Mesendoderm (in vitro differentiated cells): ENCODE measurements around the gene GMDS.

Experiments
- DNase-seq: peaks from one replicate; pipeline ENCODE4 v3.0.0; 2013
- H2AK5ac ChIP-seq: 2 replicates; pipeline ENCODE4 v1.6.1; 2013; ENCODE audit warnings: low read length, inconsistent platforms
- H2BK120ac ChIP-seq: 2 replicates; pipeline ENCODE4 v1.6.1; 2013; ENCODE audit warnings: low read depth, mild to moderate bottlenecking, low read length, moderate library complexity, mixed read lengths
- H2BK15ac ChIP-seq: replicated peaks from 2 replicates; pipeline ENCODE4 v1.6.1; 2013; ENCODE audit warnings: low read depth, mild to moderate bottlenecking, moderate library complexity
- H2BK5ac ChIP-seq: 2 replicates; pipeline ENCODE4 v1.6.1; 2013; ENCODE audit warnings: low read length, inconsistent platforms
- H3K18ac ChIP-seq: 2 replicates; pipeline ENCODE4 v1.6.1; 2013; ENCODE audit warnings: mild to moderate bottlenecking, low read length, mixed read lengths
- H3K23ac ChIP-seq: one replicate; pipeline ENCODE4 v1.6.1; 2013; ENCODE audit warnings: low read length
- H3K27ac ChIP-seq: 2 replicates; pipeline ENCODE4 v1.5.1; 2013; ENCODE audit warnings: low read depth, mild to moderate bottlenecking, inconsistent platforms, low read length, moderate library complexity
- H3K27me3 ChIP-seq: 2 replicates; pipeline ENCODE4 v1.6.1; 2013; ENCODE audit warnings: low read length, control low read depth, mild to moderate bottlenecking, inconsistent platforms; ENCODE audit not compliant: insufficient read depth, poor library complexity
- H3K36me3 ChIP-seq: 2 replicates; pipeline ENCODE4 v1.6.1; 2013; ENCODE audit warnings: low read length, inconsistent platforms; ENCODE audit not compliant: control insufficient read depth, insufficient read depth
- H3K4ac ChIP-seq: one replicate; pipeline ENCODE4 v1.6.1; 2013; ENCODE audit warnings: low read depth, mild to moderate bottlenecking, low read length, moderate library complexity
- H3K4me1 ChIP-seq: 2 replicates; pipeline ENCODE4 v1.6.1; 2013; ENCODE audit warnings: low read depth, low read length, inconsistent platforms; ENCODE audit not compliant: control insufficient read depth
- H3K4me2 ChIP-seq: 2 replicates; pipeline ENCODE4 v1.6.1; 2013; ENCODE audit warnings: low read length
- H3K4me3 ChIP-seq: 2 replicates; pipeline ENCODE4 v1.5.1; 2013; ENCODE audit warnings: mild to moderate bottlenecking, low read length
- H3K56ac ChIP-seq: one replicate; pipeline ENCODE4 v1.6.1; 2013; ENCODE audit warnings: low read length
- H3K79me1 ChIP-seq: 2 replicates; pipeline ENCODE4 v1.6.1; 2013; ENCODE audit warnings: low read length, inconsistent platforms
- H3K79me2 ChIP-seq: 2 replicates; pipeline ENCODE4 v1.6.1; 2013; ENCODE audit warnings: mild to moderate bottlenecking, low read length; ENCODE audit not compliant: control insufficient read depth, insufficient read depth
- H3K9ac ChIP-seq: 2 replicates; pipeline ENCODE4 v1.6.1; 2013; ENCODE audit warnings: low read length, inconsistent platforms
- H4K5ac ChIP-seq: one replicate; pipeline ENCODE4 v1.6.1; 2013; ENCODE audit warnings: low read length
- H4K8ac ChIP-seq: one replicate; pipeline ENCODE4 v1.6.1; 2013; ENCODE audit warnings: low read depth, mild to moderate bottlenecking, control low read depth, low read length, moderate library complexity
- whole genome bisulfite sequencing: extraction: QIAGEN DNeasy Blood & Tissue Kit; methylation state at CpG from one replicate; pipeline ENCODE4 v1.1.7; 2013; ENCODE audit warnings: low lambda C conversion rate, missing lambda C conversion rate; ENCODE audit not compliant: insufficient coverage; ENCODE audit errors: extremely low coverage; 5-methylcytosine and 5-hydroxymethylcytosine counted together

Gene GMDS

GRCh38 chr6:1836690-1837089 is 408.7 kb downstream of the GMDS start:
- Histone ChIP-seq H3K4ac (no peak overlapping the region), H3K36me3 (peaks cover 1% of the 10 kb centered on the region), H2BK5ac (no peak overlapping the region), H3K18ac (no peak overlapping the region), H3K9ac (no peak overlapping the region), H3K79me1 (no peaks in the 10 kb centered on the region), H3K79me2 (no peaks in the 10 kb centered on the region), H3K4me1 (peaks cover 4% of the 10 kb centered on the region), H4K8ac (no peak overlapping the region), H3K4me3 (no peak overlapping the region), H2BK15ac (no peak overlapping the region), H3K23ac (no peak overlapping the region), H2AK5ac (no peak overlapping the region), H3K27ac (no peak overlapping the region), H3K4me2 (no peak overlapping the region), H2BK120ac (no peak overlapping the region), H3K27me3 (no peaks in the 10 kb centered on the region), H3K56ac (no peak overlapping the region), H4K5ac (no peak overlapping the region)
- no peak for DNase-seq
- no CpG with 5 or more reads among the region's 3 CpGs for WGBS

DNA sequence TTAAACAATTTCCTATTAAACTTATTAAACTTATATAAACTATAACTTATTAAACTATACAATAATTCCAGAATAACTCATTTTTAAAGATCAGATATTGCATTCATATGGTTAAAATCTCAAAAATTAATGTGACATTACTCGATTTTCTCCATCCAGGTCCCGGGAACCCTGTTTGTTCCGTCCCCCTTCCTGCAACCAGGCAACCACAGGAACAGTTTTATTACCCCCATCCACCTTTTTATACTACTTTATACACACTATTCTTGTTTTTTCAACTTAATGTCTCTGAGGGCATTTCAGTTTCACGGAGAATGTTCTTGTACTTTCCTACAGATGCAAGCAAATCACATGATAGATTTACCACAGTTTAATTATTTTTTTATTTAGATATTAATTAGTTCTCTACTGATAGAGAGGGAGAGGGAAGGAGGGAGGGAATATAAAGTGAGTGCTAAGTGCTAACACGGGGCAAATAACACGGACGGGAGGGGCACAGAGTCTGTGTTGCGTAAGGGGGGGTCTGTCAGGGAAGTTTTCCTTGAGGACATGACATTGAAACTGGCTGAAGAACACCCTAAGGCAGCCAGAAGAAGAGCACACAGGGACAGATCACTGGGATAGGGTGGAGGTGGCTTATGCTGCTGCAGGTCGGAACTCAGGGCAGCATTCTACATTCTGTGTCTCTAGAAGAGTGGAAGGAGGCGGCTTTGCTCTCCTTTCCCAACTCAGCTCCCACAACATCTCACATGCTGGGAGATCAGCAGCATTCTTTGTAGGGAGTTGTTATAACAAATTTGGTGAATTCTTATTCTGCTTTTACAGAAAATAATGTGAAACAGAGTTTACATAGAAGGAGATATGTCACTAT is 410.5 kb downstream of the GMDS start:
- no peak overlapping the region for H3K56ac ChIP-seq
- H3K4me2 ChIP-seq: no peak overlapping the region
- no peak overlapping the region for H4K8ac ChIP-seq
- no CpG with 5 or more reads among the region's 10 CpGs for WGBS
- H3K36me3 ChIP-seq: peaks cover 1% of the 10 kb centered on the region
- DNase-seq: peak; percentile 11
- H2BK15ac ChIP-seq: no peak overlapping the region
- no peak overlapping the region for H2BK5ac ChIP-seq
- H3K79me2 ChIP-seq: no peaks in the 10 kb centered on the region
- H3K79me1 ChIP-seq: no peaks in the 10 kb centered on the region
- H3K18ac ChIP-seq: no peak overlapping the region
- H3K4ac ChIP-seq: no peak overlapping the region
- H3K4me1 ChIP-seq: peaks cover 4% of the 10 kb centered on the region
- no peak overlapping the region for H2BK120ac ChIP-seq
- no peaks in the 10 kb centered on the region for H3K27me3 ChIP-seq
- no peak overlapping the region for H3K9ac ChIP-seq
- H2AK5ac ChIP-seq: no peak overlapping the region
- no peak overlapping the region for H3K23ac ChIP-seq
- H4K5ac ChIP-seq: no peak overlapping the region
- H3K27ac ChIP-seq: no peak overlapping the region
- H3K4me3 ChIP-seq: no peak overlapping the region

GRCh38 chr6:1834207-1834606 is 411.2 kb downstream of the GMDS start:
- Histone ChIP-seq H3K56ac (no peak overlapping the region), H3K18ac (no peak overlapping the region), H3K27ac (no peak overlapping the region), H3K4me2 (no peak overlapping the region), H2AK5ac (no peak overlapping the region), H2BK5ac (no peak overlapping the region), H3K9ac (no peak overlapping the region), H2BK120ac (no peak overlapping the region), H4K8ac (no peak overlapping the region), H3K4me1 (peaks cover 4% of the 10 kb centered on the region), H3K79me1 (no peaks in the 10 kb centered on the region), H3K23ac (no peak overlapping the region), H3K36me3 (peaks cover 1% of the 10 kb centered on the region), H3K27me3 (no peaks in the 10 kb centered on the region), H2BK15ac (no peak overlapping the region), H3K4me3 (no peak overlapping the region), H4K5ac (no peak overlapping the region), H3K79me2 (no peaks in the 10 kb centered on the region), H3K4ac (no peak overlapping the region)
- no CpG with 5 or more reads among the region's 2 CpGs for WGBS
- DNase-seq: no peak

DNA sequence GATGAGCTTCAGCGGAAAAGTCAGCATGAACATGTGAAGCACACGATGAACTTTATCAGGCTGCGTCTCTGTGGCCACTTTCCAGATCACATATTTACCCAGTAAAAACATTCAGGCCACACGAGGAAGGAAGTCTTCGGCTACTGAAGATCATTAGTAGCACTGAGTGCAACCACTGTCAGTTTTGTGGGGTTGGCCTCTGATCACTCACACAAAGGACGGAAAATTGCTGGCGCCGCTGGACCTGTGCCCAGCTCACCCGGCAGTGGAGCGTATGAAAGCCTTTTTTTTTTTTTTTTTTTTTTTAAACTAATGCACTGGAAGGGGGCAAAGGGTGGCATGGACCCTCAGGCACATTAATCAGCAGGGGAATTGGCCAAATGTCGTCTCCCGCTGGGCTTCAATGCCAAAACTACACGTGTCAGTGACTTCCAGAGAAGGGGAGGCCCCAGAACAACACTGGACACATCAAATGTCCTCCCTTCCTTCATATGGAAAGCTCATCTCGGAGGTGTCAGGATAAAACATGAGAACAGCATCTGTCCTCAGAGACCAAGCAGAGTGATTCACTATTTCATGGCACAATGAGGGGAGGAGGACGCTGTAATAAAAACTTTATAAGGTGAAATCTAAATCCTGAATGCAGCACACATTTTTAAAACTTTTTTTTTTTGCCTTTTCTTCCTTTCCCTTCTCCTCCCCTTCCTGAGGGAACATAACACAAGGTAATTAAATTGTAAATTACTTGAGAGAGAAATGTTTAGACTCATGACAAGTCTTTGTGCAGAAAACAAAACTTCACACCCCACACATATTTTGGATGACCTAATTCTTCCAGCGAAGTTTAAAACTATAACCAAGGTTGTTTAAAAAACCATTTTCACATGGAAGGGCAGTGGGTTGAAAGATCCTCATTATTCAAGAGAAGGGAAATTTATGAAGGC is 412.3 kb downstream of the GMDS start:
- Histone ChIP-seq H3K27me3 (no peaks in the 10 kb centered on the region), H3K27ac (no peak overlapping the region), H2BK120ac (no peak overlapping the region), H2BK5ac (no peak overlapping the region), H3K4me2 (no peak overlapping the region), H3K4me3 (no peak overlapping the region), H3K36me3 (peaks cover 1% of the 10 kb centered on the region), H3K79me1 (no peaks in the 10 kb centered on the region), H3K4ac (no peak overlapping the region), H3K18ac (no peak overlapping the region), H2AK5ac (no peak overlapping the region), H3K79me2 (no peaks in the 10 kb centered on the region), H2BK15ac (no peak overlapping the region), H3K56ac (no peak overlapping the region), H3K4me1 (peaks cover 4% of the 10 kb centered on the region), H3K23ac (no peak overlapping the region), H3K9ac (no peak overlapping the region), H4K8ac (no peak overlapping the region), H4K5ac (no peak overlapping the region)
- no CpG with 5 or more reads among the region's 16 CpGs for WGBS
- no peak for DNase-seq

DNA sequence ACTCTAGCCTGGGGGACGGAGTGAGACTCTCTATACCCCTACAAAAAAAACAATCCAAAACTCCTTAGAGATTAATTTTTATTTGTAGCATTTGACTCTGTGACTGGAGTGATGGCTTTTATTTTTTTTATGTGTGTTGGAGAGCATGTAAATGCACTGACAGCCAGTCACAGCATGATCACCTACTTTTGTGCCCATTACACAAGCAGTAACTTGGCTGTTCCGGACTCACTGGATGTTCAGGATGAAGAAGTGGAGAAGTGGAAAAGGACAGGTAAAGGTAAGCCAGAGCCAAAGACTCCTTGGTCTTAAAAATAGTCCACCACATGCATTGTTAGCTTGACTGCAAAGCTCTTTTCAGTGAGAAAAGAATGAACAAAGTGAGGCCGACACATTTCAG is 413.0 kb downstream of the GMDS start:
- Histone ChIP-seq H2AK5ac (no peak overlapping the region), H2BK120ac (no peak overlapping the region), H3K56ac (no peak overlapping the region), H3K27me3 (no peaks in the 10 kb centered on the region), H3K4me1 (no peaks in the 10 kb centered on the region), H3K79me1 (no peaks in the 10 kb centered on the region), H3K4me2 (no peak overlapping the region), H3K4ac (no peak overlapping the region), H3K23ac (no peak overlapping the region), H3K18ac (no peak overlapping the region), H3K4me3 (no peak overlapping the region), H3K27ac (no peak overlapping the region), H2BK15ac (no peak overlapping the region), H3K79me2 (no peaks in the 10 kb centered on the region), H4K5ac (no peak overlapping the region), H3K36me3 (peaks cover 1% of the 10 kb centered on the region), H4K8ac (no peak overlapping the region), H2BK5ac (no peak overlapping the region), H3K9ac (no peak overlapping the region)
- WGBS: no CpG with 5 or more reads among the region's 3 CpGs
- no peak for DNase-seq
